ENCODE data around the gene YEATS2. TPM values are rescaled to one million over a fixed set of nuclear protein-coding genes. Genes with fewer than 3 reads are reported as not detected.

The YEATS2 gene
- total and polyA plus RNA-seq, 2 of the 4 experiments (the other 2 are of a cell fraction): 30.1 to 43.0 TPM

DNA sequence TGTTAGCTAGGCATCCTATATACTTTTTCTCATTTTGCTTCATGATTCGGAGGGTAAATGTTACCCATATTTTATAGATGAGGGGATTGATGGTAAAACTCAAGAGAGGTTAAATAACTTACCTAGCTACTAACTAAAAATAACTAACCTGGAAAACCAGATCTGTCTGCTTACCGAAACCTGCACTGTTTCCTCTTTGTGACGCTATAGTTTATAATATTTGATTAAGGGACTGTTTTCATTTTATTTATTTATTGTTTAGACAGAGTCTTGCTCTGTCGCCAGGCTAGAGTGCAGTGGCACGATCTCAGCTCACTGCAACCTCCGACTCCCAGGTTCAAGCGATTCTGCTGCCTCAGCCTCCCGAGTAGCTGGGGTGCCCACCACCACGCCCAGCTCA, 71.9 kb downstream of the YEATS2 start (continued):
- no peak for TF ChIP-seq CHD1 (IDR thresholded peaks at IDR 0.05; ENCODE audit: low read depth, low read length)
- TF ChIP-seq, protein P1, sequence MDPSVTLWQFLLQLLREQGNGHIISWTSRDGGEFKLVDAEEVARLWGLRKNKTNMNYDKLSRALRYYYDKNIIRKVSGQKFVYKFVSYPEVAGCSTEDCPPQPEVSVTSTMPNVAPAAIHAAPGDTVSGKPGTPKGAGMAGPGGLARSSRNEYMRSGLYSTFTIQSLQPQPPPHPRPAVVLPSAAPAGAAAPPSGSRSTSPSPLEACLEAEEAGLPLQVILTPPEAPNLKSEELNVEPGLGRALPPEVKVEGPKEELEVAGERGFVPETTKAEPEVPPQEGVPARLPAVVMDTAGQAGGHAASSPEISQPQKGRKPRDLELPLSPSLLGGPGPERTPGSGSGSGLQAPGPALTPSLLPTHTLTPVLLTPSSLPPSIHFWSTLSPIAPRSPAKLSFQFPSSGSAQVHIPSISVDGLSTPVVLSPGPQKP (IDR thresholded peaks at IDR 0.05; ENCODE audit: borderline replicate concordance, low read depth, low read length): no peak
- TF ChIP-seq RFX5 (IDR thresholded peaks at IDR 0.05; ENCODE audit: low read depth, low read length): no peak

DNA sequence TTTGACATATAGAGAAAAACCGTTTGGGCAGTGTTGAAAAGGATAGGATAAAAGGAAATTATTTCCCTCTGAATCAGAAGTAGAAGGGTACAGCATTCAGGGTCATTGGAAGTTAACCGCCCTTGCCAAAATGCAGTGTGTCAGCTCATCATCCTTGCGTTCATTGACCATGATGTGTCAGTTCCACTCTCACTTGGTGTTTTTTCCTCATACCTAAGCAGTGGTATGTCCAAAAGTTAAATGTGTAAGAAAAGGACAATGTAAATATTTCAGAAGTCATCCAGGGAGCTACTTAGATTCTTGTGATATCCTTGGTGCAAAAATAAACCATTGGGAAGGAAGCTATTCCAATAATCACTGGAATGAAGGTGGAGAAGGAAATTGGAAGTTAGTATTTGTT, 77.0 kb downstream of the YEATS2 start:
- H3K79me1 ChIP-seq (ENCODE audit: low read depth in 1 of 2, low read length in 2 of 2): peaks cover 4 to 14% of the 10 kb centered on the region in 2 experiments; a peak in 2 of 4 replicates
- in situ Hi-C loops (cut with MboI; ENCODE audit: low sequenced_read_pairs): no loop called here
- H2BK120ac ChIP-seq (ENCODE audit: low read depth, low read length): no peak overlapping the region
- no peak overlapping the region for H2AFZ ChIP-seq (replicated peaks; ENCODE audit: low read length, poor library complexity)
- H4K20me1 ChIP-seq (ENCODE audit: insufficient read depth, low read length): no peaks in the 10 kb centered on the region
- no TSS peak for BruUV-seq (replicated peaks)
- H3K56ac ChIP-seq (ENCODE audit: extremely low read depth, insufficient read depth, low read length): no peak overlapping the region
- peaks cover 49% of the 10 kb centered on the region for H3K36me3 ChIP-seq (ENCODE audit: control insufficient read depth, insufficient read depth, low read length)
- WGBS, 2 experiments (ENCODE audit: extremely low coverage in 2 of 2, insufficient read length in 1 of 2): no CpG with 5 or more reads among the region's 3 CpGs
- peak; percentile 81 for DNase-seq
- POLR2A ChIA-PET (ENCODE audit: unreplicated experiment): no interaction called here
- no peak overlapping the region for H3K4ac ChIP-seq (ENCODE audit: low read depth, low read length)
- H4K91ac ChIP-seq (ENCODE audit: insufficient read depth, low read depth, low read length): no peak overlapping the region
- H2AK5ac ChIP-seq (ENCODE audit: low read depth, low read length): no peak overlapping the region
- H4K5ac ChIP-seq (ENCODE audit: low read depth, low read length): no peak overlapping the region
- dilution Hi-C loops (cut with HindIII; ENCODE audit: low sequenced_read_pairs, unreplicated experiment): no loop called here
- peak overlapping the region; percentile 93 for H2BK5ac ChIP-seq (ENCODE audit: low read depth, low read length, poor library complexity, severe bottlenecking)
- CTCF ChIA-PET: interaction anchor here (0.6 kb wide), 1 partner anchor 61 kb away, joined by 3 read pairs; no protein-coding TSS in a partner anchor
- H3K14ac ChIP-seq (replicated peaks; ENCODE audit: low read depth, low read length): no peak overlapping the region
- H3K27me3 ChIP-seq (ENCODE audit: control insufficient read depth, insufficient read depth, low read length): no peaks in the 10 kb centered on the region
- no peak overlapping the region for H3K9ac ChIP-seq (ENCODE audit: low read depth, low read length)
- H3K9me1 ChIP-seq (ENCODE audit: insufficient read depth, low read length): peaks cover 5% of the 10 kb centered on the region; the same call in 1 of the 2 replicates
- ATAC-seq (ENCODE audit: low read depth): peak; percentile 86
- no peaks in the 10 kb centered on the region for H3K9me3 ChIP-seq (ENCODE audit: control insufficient read depth, insufficient read depth, low read length)
- H4K8ac ChIP-seq (ENCODE audit: low read depth in 2 of 2, low read length in 2 of 2): no peak overlapping the region; a peak in 1 of 4 replicates
- H3K18ac ChIP-seq (ENCODE audit: low read depth, low read length): no peak overlapping the region
- H2BK20ac ChIP-seq (ENCODE audit: low read depth, low read length): peak overlapping the region; percentile 73
- no peak overlapping the region for H3K4me2 ChIP-seq (ENCODE audit: low read depth, low read length)
- H3K27ac ChIP-seq (ENCODE audit: insufficient read depth, low read length): no peak overlapping the region
- H2BK15ac ChIP-seq (ENCODE audit: low read depth, low read length): no peak overlapping the region
- H3K4me3 ChIP-seq (ENCODE audit: insufficient read depth, low read depth, low read length): no peak overlapping the region
- intact Hi-C loops (cut with micrococcal nuclease): loop anchor here (10.0 kb wide), 1 partner anchor 50 kb away; no protein-coding TSS in a partner anchor
- TF ChIP-seq POLR2A (IDR thresholded peaks at IDR 0.05; ENCODE audit: low read depth, low read length) (no peak), CEBPB (IDR thresholded peaks at IDR 0.05; ENCODE audit: low read depth, low read length) (no peak), MXI1 (IDR thresholded peaks at IDR 0.05; ENCODE audit: borderline replicate concordance, low read depth, low read length) (no peak)
- TF ChIP-seq, protein P1 (IDR thresholded peaks at IDR 0.05; ENCODE audit: borderline replicate concordance, low read depth, low read length): no peak
- no peak overlapping the region for H3K23ac ChIP-seq (ENCODE audit: low read depth, low read length)
- H3K4me1 ChIP-seq (ENCODE audit: control insufficient read depth, insufficient read depth, low read length): peaks cover 10% of the 10 kb centered on the region; the same call in 1 of the 2 replicates
- no peak overlapping the region for H2AK9ac ChIP-seq (replicated peaks; ENCODE audit: low read depth, low read length, poor library complexity)

All from IMR-90 (cell line).